ENCODE results near the gene EXD1. TPM values are rescaled to one million over a fixed set of nuclear protein-coding genes. Genes with fewer than 3 reads are reported as not detected.

EXD1 gene
- total RNA-seq, 1 donor from 2014 or later, result not detected

DNA sequence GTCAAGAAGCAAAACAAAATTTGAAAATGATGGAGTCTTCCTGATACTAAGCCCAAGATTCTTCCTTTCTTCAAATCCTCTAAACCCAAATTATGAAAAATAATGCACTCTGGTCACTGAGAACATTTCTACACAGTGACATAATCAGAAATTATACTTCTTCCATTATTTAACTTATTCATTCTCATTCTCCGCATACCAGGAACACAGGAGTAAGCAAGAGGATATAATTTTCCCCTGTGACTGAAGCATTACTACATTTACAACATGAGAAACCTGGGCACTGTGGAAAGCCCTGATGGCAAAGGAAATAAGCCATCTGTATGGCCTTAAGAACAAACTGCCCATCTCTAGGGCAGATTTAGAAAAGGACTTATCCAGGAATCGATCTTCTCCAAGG, 47.0 kb downstream of the EXD1 start:
- H3K27me3 ChIP-seq, result no peaks in the 10 kb centered on the region
- H3K27ac ChIP-seq, result no peak overlapping the region
- no peak overlapping the region for H3K4me3 ChIP-seq
- H3K4me1 ChIP-seq, result no peaks in the 10 kb centered on the region
- H3K36me3 ChIP-seq, result no peaks in the 10 kb centered on the region
- intact Hi-C loops (cut with DNase I), result no loop called here
- TF ChIP-seq POLR2AphosphoS5 (IDR thresholded peaks at IDR 0.05; ENCODE audit: insufficient read depth in 1 of 2, low read depth in 1 of 2), result no peak
- TF ChIP-seq CTCF (IDR thresholded peaks at IDR 0.05), result no peak
- no peaks in the 10 kb centered on the region for H3K9me3 ChIP-seq
- DNase-seq (ENCODE audit: extremely low spot score in 2 of 2), result no peak

DNA sequence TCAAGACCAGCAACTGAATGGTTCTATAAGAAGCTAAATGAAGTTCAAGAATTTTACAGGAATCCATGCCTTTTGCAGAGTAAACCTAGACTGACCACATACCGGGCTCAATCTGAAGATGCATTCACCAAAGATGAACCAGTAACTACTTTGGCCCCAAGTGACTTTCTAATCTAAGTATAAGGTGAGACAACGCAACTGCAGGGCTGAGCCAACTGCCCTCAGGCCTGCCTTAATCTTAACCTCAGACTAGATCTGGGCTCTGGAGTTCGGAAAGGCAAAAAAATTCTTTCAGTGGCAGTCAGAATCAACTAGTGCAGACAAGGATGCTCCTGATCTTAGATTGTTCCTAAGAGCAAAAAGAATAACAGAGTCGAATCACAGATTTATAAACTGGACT, 48.3 kb downstream of the EXD1 start:
- TF ChIP-seq POLR2AphosphoS5 (IDR thresholded peaks at IDR 0.05; ENCODE audit: insufficient read depth in 1 of 2, low read depth in 1 of 2), result no peak
- no peak for TF ChIP-seq POLR2A (IDR thresholded peaks at IDR 0.05)
- no peak for TF ChIP-seq CTCF (IDR thresholded peaks at IDR 0.05)
- Histone ChIP-seq H3K36me3 (no peaks in the 10 kb centered on the region), H3K9me3 (no peaks in the 10 kb centered on the region), H3K27ac (no peak overlapping the region), H3K27me3 (no peaks in the 10 kb centered on the region), H3K4me3 (no peak overlapping the region), H3K4me1 (no peaks in the 10 kb centered on the region)
- intact Hi-C loops (cut with DNase I), result no loop called here
- no peak for DNase-seq (ENCODE audit: extremely low spot score in 2 of 2)

DNA sequence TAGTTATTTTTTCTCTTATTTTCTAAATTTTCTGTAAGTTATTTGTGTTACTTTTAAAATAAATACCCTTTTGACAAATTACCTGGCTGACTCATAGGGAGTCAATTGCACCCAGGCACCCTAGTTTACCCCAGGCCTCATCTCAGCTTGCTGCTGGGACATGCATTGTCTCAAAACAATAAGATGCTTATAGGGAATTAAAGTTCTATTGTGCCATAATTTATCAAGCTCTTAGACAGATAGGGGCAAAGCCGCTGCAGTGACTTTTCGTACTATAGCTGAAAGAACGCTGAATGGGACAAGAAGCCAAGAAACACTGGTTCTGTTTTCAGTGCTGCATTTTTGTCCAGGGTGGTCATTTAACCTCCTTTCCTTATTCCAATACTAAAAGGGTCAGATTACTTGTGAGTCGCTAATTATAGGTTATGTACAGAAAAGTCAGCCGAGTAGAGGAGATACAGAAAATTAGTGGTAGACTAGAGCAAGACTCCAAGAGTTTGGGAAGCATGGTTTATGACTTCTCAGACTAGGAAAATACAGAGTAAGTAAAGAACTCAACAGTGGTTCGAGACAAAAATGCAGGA, 50.3 kb downstream of the EXD1 start:
- H3K9me3 ChIP-seq, result no peaks in the 10 kb centered on the region
- TF ChIP-seq POLR2AphosphoS5 (IDR thresholded peaks at IDR 0.05; ENCODE audit: insufficient read depth in 1 of 2, low read depth in 1 of 2) (no peak), POLR2A (IDR thresholded peaks at IDR 0.05) (no peak), CTCF (IDR thresholded peaks at IDR 0.05) (no peak)
- H3K36me3 ChIP-seq, result no peaks in the 10 kb centered on the region
- intact Hi-C loops (cut with DNase I), result no loop called here
- H3K4me3 ChIP-seq, result no peak overlapping the region
- DNase-seq (ENCODE audit: extremely low spot score in 2 of 2), result no peak
- no peak overlapping the region for H3K27ac ChIP-seq
- no peaks in the 10 kb centered on the region for H3K4me1 ChIP-seq
- H3K27me3 ChIP-seq, result no peaks in the 10 kb centered on the region

- no peaks in the 10 kb centered on the region for H3K4me1 ChIP-seq
- intact Hi-C loops (cut with DNase I), result no loop called here
These were observed 60.8 kb downstream of the EXD1 start for GRCh38 chr15:41169781-41170180.

More at GRCh38 chr15:41169781-41170180, 60.8 kb downstream of the EXD1 start:
- Histone ChIP-seq H3K36me3 (no peaks in the 10 kb centered on the region), H3K27ac (no peak overlapping the region), H3K9me3 (no peaks in the 10 kb centered on the region), H3K27me3 (no peaks in the 10 kb centered on the region), H3K4me3 (no peak overlapping the region)
- no peak for DNase-seq (ENCODE audit: extremely low spot score in 2 of 2)
- TF ChIP-seq POLR2AphosphoS5 (IDR thresholded peaks at IDR 0.05; ENCODE audit: insufficient read depth in 1 of 2, low read depth in 1 of 2), result no peak
- no peak for TF ChIP-seq POLR2A (IDR thresholded peaks at IDR 0.05)
- no peak for TF ChIP-seq CTCF (IDR thresholded peaks at IDR 0.05)

All from vagina (tissue), 2 donors.